Thoracic aorta (tissue), 2 donors: ENCODE measurements around the gene RERG. TPM values are rescaled to one million over a fixed set of nuclear protein-coding genes. Genes with fewer than 3 reads are reported as not detected.

Experiments used
- ATAC-seq: fragments of 150-250 bp; one replicate; pipeline ENCODE4 v1.8.0; 2017; ENCODE audit warnings: low read depth; ENCODE audit not compliant: insufficient number of reproducible peaks, low FRiP score
- DNase-seq: peaks from one replicate; pipeline ENCODE4 v3.0.0-alpha.2; 2020; ENCODE audit warnings: low spot score
- H3K27ac ChIP-seq, 2 donors: fragments of 200-600 bp; sonication (generic); 1 replicate in 1 of 2; 2 replicates in 1 of 2; pipeline ENCODE4 v1.5.1; 2016; ENCODE audit warnings: mild to moderate bottlenecking in 2 of 2, moderate library complexity in 2 of 2
- H3K27me3 ChIP-seq: fragments of 200-600 bp; sonication (generic); replicated peaks from 2 replicates; pipeline ENCODE4 v1.6.0; 2016; ENCODE audit warnings: mild to moderate bottlenecking; ENCODE audit not compliant: insufficient read depth
- H3K36me3 ChIP-seq: fragments of 200-600 bp; sonication (generic); one replicate; pipeline ENCODE4 v1.5.1; 2016
- H3K4me1 ChIP-seq, 2 donors: fragments of 200-600 bp; sonication (generic); 1 replicate in 1 of 2; 2 replicates in 1 of 2; pipeline versions ENCODE4 v1.5.1 to v1.6.0; 2016; ENCODE audit warnings: low read depth in 2 of 2, mild to moderate bottlenecking in 1 of 2; ENCODE audit not compliant: control insufficient read depth in 1 of 2
- H3K4me3 ChIP-seq: fragments of 200-600 bp; sonication (generic); 2 replicates; pipeline ENCODE4 v1.5.1; 2016; ENCODE audit warnings: mild to moderate bottlenecking
- H3K9me3 ChIP-seq: fragments of 200-600 bp; sonication (generic); 2 replicates; pipeline ENCODE4 v1.5.1; 2016
- total RNA-seq, 2 donors: library from RNA; depleted of rRNA; stranded (reverse); fragments of >200 nt; gene quantifications; one replicate each; pipeline versions ENCODE4 v1.1.0 to v1.2.3, GENCODE V29; 2016
- TF ChIP-seq, protein P1 (sequence below): fragments of 200-600 bp; sonication (generic); IDR thresholded peaks from one replicate; pipeline ENCODE4 v1.5.1; 2019; ENCODE audit warnings: antibody characterized with exemption

RERG gene
- total RNA-seq, 2 donors from 2014 or later = 92.3 to 120 TPM

DNA sequence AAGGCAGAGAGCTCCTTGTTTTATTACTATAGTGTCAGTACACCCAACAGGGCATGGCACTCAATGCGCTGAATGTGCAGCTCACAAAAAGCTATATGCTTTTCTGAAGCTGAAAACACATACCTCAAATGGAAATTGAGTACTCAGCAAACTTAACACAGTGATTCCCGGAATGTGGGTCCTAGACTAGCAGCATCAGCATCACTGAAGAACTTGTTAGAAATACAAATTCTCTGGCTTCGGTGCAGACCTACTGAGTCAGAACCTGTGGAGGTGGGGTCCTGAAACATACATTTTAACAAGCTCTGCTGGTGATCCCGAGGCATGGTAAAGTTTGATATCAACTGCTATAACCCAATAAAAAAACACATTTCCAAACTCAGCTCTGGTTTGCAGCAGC is 14.9 kb downstream of the RERG start:
- Histone ChIP-seq H3K4me3 (no peak overlapping the region), H3K36me3 (no peaks in the 10 kb centered on the region), H3K27me3 (no peaks in the 10 kb centered on the region), H3K4me1 (peaks cover 50 to 80% of the 10 kb centered on the region in 2 donors), H3K9me3 (no peaks in the 10 kb centered on the region), H3K27ac (peak overlapping the region; percentile 78 to 89)
- DNase-seq (no peak), ATAC-seq (no peak)
- TF ChIP-seq, protein P1, sequence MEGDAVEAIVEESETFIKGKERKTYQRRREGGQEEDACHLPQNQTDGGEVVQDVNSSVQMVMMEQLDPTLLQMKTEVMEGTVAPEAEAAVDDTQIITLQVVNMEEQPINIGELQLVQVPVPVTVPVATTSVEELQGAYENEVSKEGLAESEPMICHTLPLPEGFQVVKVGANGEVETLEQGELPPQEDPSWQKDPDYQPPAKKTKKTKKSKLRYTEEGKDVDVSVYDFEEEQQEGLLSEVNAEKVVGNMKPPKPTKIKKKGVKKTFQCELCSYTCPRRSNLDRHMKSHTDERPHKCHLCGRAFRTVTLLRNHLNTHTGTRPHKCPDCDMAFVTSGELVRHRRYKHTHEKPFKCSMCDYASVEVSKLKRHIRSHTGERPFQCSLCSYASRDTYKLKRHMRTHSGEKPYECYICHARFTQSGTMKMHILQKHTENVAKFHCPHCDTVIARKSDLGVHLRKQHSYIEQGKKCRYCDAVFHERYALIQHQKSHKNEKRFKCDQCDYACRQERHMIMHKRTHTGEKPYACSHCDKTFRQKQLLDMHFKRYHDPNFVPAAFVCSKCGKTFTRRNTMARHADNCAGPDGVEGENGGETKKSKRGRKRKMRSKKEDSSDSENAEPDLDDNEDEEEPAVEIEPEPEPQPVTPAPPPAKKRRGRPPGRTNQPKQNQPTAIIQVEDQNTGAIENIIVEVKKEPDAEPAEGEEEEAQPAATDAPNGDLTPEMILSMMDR = no peak

DNA sequence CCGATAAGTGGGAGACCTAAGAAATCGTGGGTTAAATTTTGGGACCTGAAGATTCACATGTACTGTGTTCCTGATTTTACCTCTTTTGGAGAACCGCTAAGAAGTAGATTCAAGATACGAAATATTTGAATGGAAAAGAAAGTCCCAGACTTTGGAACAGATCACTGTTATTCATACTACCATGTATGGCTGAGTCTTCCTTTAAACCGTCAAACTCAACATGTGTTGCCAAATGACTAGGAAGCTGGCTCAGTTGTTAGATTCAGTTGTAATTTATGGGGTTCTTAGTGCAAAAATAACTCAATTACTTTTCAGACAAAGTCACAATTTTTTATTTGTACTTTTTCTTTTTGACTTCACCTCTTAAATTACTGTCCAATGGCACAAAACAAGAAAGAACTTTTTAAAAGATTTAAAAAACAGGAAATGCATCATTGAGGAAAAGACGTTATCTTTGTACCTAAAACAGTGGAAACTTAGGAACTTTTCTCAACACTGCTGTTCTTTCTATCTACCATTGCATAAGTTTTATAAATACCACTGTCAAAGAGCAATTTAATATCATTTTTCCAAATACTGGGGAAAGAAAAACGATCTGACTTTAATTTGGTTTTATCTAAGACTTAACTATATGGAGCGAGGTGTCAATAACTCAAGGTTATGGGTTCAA is 15.7 kb downstream of the RERG start:
- DNase-seq (no peak), ATAC-seq (peak; percentile 79)
- H3K4me1 ChIP-seq = peaks cover 55 to 80% of the 10 kb centered on the region in 2 donors
- peak overlapping the region; percentile 82 to 89 for H3K27ac ChIP-seq
- no peaks in the 10 kb centered on the region for H3K9me3 ChIP-seq
- H3K36me3 ChIP-seq = no peaks in the 10 kb centered on the region
- H3K4me3 ChIP-seq = peak overlapping the region; percentile 45
- H3K27me3 ChIP-seq = no peaks in the 10 kb centered on the region
- TF ChIP-seq, protein P1 = no peak

DNA sequence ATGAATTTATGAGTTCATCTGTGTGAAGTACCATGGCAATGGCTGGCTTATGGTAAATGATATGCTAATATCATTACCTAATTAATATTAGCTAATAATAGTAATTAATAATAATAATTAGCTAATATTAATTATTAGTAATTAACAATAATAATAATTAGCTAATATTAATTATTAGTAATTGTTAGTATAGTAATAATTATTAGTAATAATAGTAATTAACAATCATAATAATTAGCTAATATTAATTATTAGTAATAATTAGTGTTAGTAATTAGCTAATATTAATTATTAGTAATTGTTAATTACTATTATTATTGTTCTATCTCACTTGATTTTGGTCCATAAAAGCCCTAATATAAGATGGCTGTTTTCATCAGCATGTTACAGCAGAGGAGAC is 19.8 kb downstream of the RERG start:
- DNase-seq (no peak), ATAC-seq (no peak)
- TF ChIP-seq, protein P1 = no peak
- Histone ChIP-seq H3K4me1 (peaks cover 32 to 72% of the 10 kb centered on the region in 2 donors), H3K36me3 (no peaks in the 10 kb centered on the region), H3K4me3 (no peak overlapping the region), H3K9me3 (no peaks in the 10 kb centered on the region), H3K27me3 (no peaks in the 10 kb centered on the region), H3K27ac (peak overlapping the region; percentile 59 to 60)

DNA sequence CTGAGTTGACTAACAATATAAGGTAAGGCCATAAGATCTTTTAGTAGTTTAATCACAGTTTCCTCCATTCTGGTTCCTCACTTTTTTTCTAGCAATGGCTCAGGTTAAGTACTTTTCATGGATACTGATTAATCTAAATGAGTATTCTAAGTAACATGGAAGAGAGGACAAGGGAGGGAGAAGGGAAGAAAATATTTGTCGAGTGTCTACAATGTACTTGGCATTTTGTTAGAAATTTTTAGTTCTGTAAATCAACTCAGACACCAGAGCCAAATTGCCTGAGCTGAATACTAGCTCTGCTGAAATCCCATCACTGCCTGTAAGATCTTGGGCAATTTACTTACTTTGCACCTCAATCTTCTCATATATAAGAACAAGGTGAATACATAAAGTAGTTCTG is 20.2 kb downstream of the RERG start:
- Histone ChIP-seq H3K4me1 (peaks cover 32 to 72% of the 10 kb centered on the region in 2 donors), H3K27ac (peak overlapping the region; percentile 59 to 60), H3K4me3 (no peak overlapping the region), H3K9me3 (no peaks in the 10 kb centered on the region), H3K27me3 (no peaks in the 10 kb centered on the region), H3K36me3 (no peaks in the 10 kb centered on the region)
- DNase-seq = no peak
- TF ChIP-seq, protein P1 = no peak
- ATAC-seq = no peak

DNA sequence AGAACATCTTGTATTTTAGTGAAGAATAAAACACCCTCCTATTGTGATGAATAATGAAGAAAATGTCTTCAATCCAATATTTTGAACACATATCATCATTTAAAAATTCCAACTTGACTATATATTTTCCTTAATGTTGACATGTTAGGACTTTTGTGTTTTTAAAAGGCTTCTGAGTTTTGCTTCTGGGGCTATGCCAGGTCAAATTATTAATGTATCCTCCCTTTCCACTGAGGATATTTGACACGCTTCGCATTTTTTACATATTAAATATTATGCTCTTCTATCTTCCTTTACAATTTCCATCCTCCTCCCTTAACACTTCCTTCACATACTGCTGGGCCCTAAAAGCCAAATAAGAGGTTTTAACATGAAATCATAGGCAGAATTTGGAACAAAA is 20.6 kb downstream of the RERG start:
- Histone ChIP-seq H3K27me3 (no peaks in the 10 kb centered on the region), H3K27ac (peak overlapping the region; percentile 59 to 60), H3K4me3 (no peak overlapping the region), H3K9me3 (no peaks in the 10 kb centered on the region), H3K36me3 (no peaks in the 10 kb centered on the region), H3K4me1 (peaks cover 32 to 72% of the 10 kb centered on the region in 2 donors)
- ATAC-seq (no peak), DNase-seq (no peak)
- TF ChIP-seq, protein P1 = no peak
